Keratinocyte (primary cell): ENCODE measurements around the gene MRPL12.
A peak's percentile ranks its signal among the peaks of the same experiment; 100 is the strongest.

ENCODE experiments used
- EZH2 ChIP-seq: IDR thresholded peaks from one replicate; pipeline ENCODE4 v1.6.1; 2012; ENCODE audit warnings: inconsistent platforms, mild to moderate bottlenecking, low read length, moderate library complexity
- TF ChIP-seq, protein P1 (sequence below), 3 experiments: IDR thresholded peaks in 1 of 3; conservative IDR thresholded peaks in 1 of 3; optimal IDR thresholded peaks in 1 of 3; 2 replicates in 2 of 3; 3 replicates in 1 of 3; pipeline versions ENCODE3 to v1.5.1; 2011; ENCODE audit warnings: low read length in 3 of 3, mild to moderate bottlenecking in 3 of 3, moderate library complexity in 2 of 3, control low read depth in 1 of 3, inconsistent platforms in 1 of 3; ENCODE audit not compliant: insufficient read depth in 2 of 3; ENCODE audit errors: extremely low read depth in 1 of 3

- TF ChIP-seq, protein P1, sequence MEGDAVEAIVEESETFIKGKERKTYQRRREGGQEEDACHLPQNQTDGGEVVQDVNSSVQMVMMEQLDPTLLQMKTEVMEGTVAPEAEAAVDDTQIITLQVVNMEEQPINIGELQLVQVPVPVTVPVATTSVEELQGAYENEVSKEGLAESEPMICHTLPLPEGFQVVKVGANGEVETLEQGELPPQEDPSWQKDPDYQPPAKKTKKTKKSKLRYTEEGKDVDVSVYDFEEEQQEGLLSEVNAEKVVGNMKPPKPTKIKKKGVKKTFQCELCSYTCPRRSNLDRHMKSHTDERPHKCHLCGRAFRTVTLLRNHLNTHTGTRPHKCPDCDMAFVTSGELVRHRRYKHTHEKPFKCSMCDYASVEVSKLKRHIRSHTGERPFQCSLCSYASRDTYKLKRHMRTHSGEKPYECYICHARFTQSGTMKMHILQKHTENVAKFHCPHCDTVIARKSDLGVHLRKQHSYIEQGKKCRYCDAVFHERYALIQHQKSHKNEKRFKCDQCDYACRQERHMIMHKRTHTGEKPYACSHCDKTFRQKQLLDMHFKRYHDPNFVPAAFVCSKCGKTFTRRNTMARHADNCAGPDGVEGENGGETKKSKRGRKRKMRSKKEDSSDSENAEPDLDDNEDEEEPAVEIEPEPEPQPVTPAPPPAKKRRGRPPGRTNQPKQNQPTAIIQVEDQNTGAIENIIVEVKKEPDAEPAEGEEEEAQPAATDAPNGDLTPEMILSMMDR (optimal IDR thresholded peaks at IDR 0.05 in 1 of 3, IDR thresholded peaks at IDR 0.05 in 1 of 3, conservative IDR thresholded peaks at IDR 0.05 in 1 of 3; ENCODE audit: extremely low read depth in 1 of 3, insufficient read depth in 2 of 3, low read length in 3 of 3): peak in 1 of 3 experiments; percentile 3
- no peak for TF ChIP-seq EZH2
These were observed 7.5 kb downstream of the MRPL12 start for GRCh38 chr17:81710514-81711308.
